ENCODE data around the gene FILIP1L. TPM values are rescaled to one million over a fixed set of nuclear protein-coding genes. Genes with fewer than 3 reads are reported as not detected.

Gene FILIP1L
- total RNA-seq, 1 experiment from 2014 or later, result 0.17 TPM

DNA sequence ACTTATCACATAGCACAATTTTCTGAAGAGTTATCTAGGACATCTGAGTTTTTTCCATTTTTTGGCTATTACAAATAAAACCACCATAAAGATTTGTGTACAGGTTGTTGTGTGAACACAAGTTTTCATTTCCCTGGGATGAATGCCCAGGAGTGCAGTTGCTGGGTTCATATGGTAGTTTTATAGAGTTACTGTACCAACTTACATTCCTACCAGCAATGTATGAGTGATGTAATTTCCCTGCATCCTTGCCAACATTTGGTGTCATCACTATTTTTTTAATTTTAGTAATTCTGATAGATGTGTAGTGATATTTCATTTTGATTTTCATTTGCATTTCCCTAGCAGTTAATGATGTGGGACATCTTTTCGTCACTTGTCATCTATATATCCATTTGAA, 20.5 kb downstream of the FILIP1L start:
- BruUV-seq (replicated peaks), result no TSS peak
- no peak for DNase-seq (ENCODE audit: low read depth, low spot score)
- ChIA-PET RAD21 (ENCODE audit: low non-redundant PET in 1 of 2, low total read pairs in 2 of 2, uncharacterized antibody in 2 of 2, unreplicated experiment in 2 of 2) (no interaction called here), POLR2A (no interaction called here), CTCF (no interaction called here)
- no peak overlapping the region for H2AFZ ChIP-seq (ENCODE audit: low read depth, low read length, poor library complexity, severe bottlenecking)
- H3K36me3 ChIP-seq (ENCODE audit: control insufficient read depth in 1 of 2, insufficient read depth in 2 of 2, low read length in 2 of 2), result no peaks in the 10 kb centered on the region
- no peaks in the 10 kb centered on the region for H4K20me1 ChIP-seq (ENCODE audit: insufficient read depth)
- H3K9ac ChIP-seq (ENCODE audit: low read length), result no peak overlapping the region
- H3K9me3 ChIP-seq (ENCODE audit: control insufficient read depth in 1 of 2, insufficient read depth in 1 of 2, low read depth in 1 of 2, low read length in 2 of 2), result no peaks in the 10 kb centered on the region
- no peaks in the 10 kb centered on the region for H3K27me3 ChIP-seq (ENCODE audit: insufficient read depth, low read length)
- H3K4me1 ChIP-seq (ENCODE audit: control insufficient read depth in 1 of 2, insufficient read depth in 2 of 2, low read length in 2 of 2), result no peaks in the 10 kb centered on the region
- TF ChIP-seq, protein P1, sequence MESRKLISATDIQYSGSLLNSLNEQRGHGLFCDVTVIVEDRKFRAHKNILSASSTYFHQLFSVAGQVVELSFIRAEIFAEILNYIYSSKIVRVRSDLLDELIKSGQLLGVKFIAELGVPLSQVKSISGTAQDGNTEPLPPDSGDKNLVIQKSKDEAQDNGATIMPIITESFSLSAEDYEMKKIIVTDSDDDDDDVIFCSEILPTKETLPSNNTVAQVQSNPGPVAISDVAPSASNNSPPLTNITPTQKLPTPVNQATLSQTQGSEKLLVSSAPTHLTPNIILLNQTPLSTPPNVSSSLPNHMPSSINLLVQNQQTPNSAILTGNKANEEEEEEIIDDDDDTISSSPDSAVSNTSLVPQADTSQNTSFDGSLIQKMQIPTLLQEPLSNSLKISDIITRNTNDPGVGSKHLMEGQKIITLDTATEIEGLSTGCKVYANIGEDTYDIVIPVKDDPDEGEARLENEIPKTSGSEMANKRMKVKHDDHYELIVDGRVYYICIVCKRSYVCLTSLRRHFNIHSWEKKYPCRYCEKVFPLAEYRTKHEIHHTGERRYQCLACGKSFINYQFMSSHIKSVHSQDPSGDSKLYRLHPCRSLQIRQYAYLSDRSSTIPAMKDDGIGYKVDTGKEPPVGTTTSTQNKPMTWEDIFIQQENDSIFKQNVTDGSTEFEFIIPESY (IDR thresholded peaks at IDR 0.05; ENCODE audit: extremely low read depth, insufficient replicate concordance, low read length), result no peak
- no peak for TF ChIP-seq YY1 (IDR thresholded peaks at IDR 0.05; ENCODE audit: extremely low read depth, insufficient replicate concordance, low read depth, low read length)
- TF ChIP-seq, protein P2, sequence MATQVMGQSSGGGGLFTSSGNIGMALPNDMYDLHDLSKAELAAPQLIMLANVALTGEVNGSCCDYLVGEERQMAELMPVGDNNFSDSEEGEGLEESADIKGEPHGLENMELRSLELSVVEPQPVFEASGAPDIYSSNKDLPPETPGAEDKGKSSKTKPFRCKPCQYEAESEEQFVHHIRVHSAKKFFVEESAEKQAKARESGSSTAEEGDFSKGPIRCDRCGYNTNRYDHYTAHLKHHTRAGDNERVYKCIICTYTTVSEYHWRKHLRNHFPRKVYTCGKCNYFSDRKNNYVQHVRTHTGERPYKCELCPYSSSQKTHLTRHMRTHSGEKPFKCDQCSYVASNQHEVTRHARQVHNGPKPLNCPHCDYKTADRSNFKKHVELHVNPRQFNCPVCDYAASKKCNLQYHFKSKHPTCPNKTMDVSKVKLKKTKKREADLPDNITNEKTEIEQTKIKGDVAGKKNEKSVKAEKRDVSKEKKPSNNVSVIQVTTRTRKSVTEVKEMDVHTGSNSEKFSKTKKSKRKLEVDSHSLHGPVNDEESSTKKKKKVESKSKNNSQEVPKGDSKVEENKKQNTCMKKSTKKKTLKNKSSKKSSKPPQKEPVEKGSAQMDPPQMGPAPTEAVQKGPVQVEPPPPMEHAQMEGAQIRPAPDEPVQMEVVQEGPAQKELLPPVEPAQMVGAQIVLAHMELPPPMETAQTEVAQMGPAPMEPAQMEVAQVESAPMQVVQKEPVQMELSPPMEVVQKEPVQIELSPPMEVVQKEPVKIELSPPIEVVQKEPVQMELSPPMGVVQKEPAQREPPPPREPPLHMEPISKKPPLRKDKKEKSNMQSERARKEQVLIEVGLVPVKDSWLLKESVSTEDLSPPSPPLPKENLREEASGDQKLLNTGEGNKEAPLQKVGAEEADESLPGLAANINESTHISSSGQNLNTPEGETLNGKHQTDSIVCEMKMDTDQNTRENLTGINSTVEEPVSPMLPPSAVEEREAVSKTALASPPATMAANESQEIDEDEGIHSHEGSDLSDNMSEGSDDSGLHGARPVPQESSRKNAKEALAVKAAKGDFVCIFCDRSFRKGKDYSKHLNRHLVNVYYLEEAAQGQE (IDR thresholded peaks at IDR 0.05; ENCODE audit: low read depth), result no peak
- no peak for TF ChIP-seq CEBPB (IDR thresholded peaks at IDR 0.05; ENCODE audit: low read depth)
- no peak for TF ChIP-seq TCF7L2 (IDR thresholded peaks at IDR 0.05; ENCODE audit: borderline replicate concordance, extremely low read depth, insufficient read depth, insufficient read length)
- no peak for TF ChIP-seq POLR2AphosphoS5 (IDR thresholded peaks at IDR 0.05; ENCODE audit: low read depth, low read length)
- no peak for TF ChIP-seq JUND (IDR thresholded peaks at IDR 0.05)
- TF ChIP-seq ELF1 (IDR thresholded peaks at IDR 0.05; ENCODE audit: borderline replicate concordance, low read depth), result no peak
- intact Hi-C loops (cut with micrococcal nuclease), result loop anchor here (5.0 kb wide), 1 partner anchor 252 kb away; no protein-coding TSS in a partner anchor
- no peaks in the 10 kb centered on the region for H3K9me2 ChIP-seq (ENCODE audit: insufficient read depth)
- H3K79me2 ChIP-seq (ENCODE audit: insufficient read depth, low read length), result no peaks in the 10 kb centered on the region
- H3K27ac ChIP-seq (ENCODE audit: low read depth, low read length), result no peak overlapping the region
- H3K4me3 ChIP-seq (replicated peaks in 1 of 2; ENCODE audit: low read depth in 1 of 2, low read length in 2 of 2), result no peak overlapping the region
- no peak overlapping the region for H3K4me2 ChIP-seq (ENCODE audit: low read length)
- ATAC-seq, result no peak

Data from HCT116 (cell line).